Measurements from ENCODE around the gene C1QL2. TPM values are rescaled to one million over a fixed set of nuclear protein-coding genes. Genes with fewer than 3 reads are reported as not detected.

Gene C1QL2
- total RNA-seq, 1 experiment from 2014 or later: not detected

DNA sequence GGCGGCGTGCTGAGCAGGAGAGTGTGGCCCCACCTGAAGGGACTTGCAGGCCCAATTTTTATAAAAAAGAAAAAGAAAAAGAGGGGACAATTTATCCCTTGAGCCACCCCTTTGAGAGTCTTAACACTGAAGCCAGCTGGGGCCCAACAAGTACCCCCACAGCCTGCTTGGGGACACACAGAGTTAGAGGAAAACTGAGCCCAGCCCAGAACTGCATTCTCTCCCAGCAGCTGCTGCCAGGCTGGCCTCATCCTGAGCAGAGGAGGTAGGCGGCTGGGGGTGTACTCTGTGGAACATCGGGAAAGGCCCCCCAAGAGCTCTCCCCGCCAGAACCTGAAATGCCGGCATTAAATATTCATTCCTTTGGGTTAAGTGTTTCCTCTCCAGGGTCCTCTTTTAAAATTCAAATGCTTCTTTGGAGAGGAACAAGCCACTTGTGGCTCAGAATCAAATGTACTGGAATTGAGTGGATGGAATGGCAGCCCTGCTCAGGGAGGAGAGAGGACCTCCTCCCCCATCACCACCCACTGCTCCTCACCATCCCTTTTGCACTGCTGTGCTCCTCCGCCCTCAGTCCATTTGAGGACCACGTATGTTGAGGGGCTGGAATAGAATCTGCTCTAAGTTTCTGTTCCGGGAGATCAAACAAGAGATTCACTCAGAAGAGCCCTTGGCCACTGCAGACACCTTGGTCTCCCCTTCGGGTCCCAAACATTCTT, 45.6 kb downstream of the C1QL2 start:
- no peaks in the 10 kb centered on the region for H3K4me1 ChIP-seq (ENCODE audit: low read length)
- no peak overlapping the region for H2AFZ ChIP-seq (ENCODE audit: low read length)
- DNase-seq: no peak
- H3K9me3 ChIP-seq (ENCODE audit: low read length): no peaks in the 10 kb centered on the region; the same call in 1 of the 2 replicates
- H3K9ac ChIP-seq (ENCODE audit: low read length): no peak overlapping the region
- H3K4me2 ChIP-seq (ENCODE audit: low read depth, low read length, poor library complexity, severe bottlenecking): no peak overlapping the region
- H3K27me3 ChIP-seq (ENCODE audit: low read length): no peaks in the 10 kb centered on the region
- no peaks in the 10 kb centered on the region for H4K20me1 ChIP-seq (ENCODE audit: insufficient read depth, low read depth, low read length)
- H3K4me3 ChIP-seq (ENCODE audit: low read length): no peak overlapping the region
- no peak overlapping the region for H3K27ac ChIP-seq (ENCODE audit: low read length)
- H3K79me2 ChIP-seq (ENCODE audit: low read length): no peaks in the 10 kb centered on the region
- H3K36me3 ChIP-seq (ENCODE audit: insufficient read depth, low read length): no peaks in the 10 kb centered on the region
- no peaks in the 10 kb centered on the region for H3K9me2 ChIP-seq (replicated peaks; ENCODE audit: insufficient read depth, low read length)

DNA sequence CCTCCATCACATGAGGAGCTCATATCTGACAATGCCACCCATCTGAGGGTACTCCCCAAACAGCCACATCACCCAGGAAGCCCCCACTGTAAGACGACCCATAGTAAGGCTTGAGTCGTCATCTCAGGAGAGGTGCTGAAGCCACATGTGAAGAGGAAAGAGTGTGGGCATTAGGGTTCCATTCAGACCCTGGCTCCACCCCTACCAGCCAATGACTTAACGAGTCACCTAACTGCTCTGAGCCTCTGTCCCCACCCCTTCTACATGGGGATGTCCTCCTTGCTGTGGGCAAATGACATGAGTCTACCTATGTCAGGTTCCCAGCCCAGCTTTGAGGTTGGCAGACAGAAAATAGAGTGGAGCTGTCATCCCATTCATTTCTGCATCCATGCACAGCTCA, 46.3 kb downstream of the C1QL2 start:
- Histone ChIP-seq H3K79me2 (ENCODE audit: low read length) (no peaks in the 10 kb centered on the region), H3K4me2 (ENCODE audit: low read depth, low read length, poor library complexity, severe bottlenecking) (no peak overlapping the region), H3K27me3 (ENCODE audit: low read length) (no peaks in the 10 kb centered on the region), H3K27ac (ENCODE audit: low read length) (no peak overlapping the region), H3K9ac (ENCODE audit: low read length) (no peak overlapping the region), H4K20me1 (ENCODE audit: insufficient read depth, low read depth, low read length) (no peaks in the 10 kb centered on the region), H3K9me2 (replicated peaks; ENCODE audit: insufficient read depth, low read length) (no peaks in the 10 kb centered on the region), H3K4me3 (ENCODE audit: low read length) (no peak overlapping the region), H3K4me1 (ENCODE audit: low read length) (no peaks in the 10 kb centered on the region), H3K36me3 (ENCODE audit: insufficient read depth, low read length) (no peaks in the 10 kb centered on the region), H2AFZ (ENCODE audit: low read length) (no peak overlapping the region), H3K9me3 (ENCODE audit: low read length) (no peaks in the 10 kb centered on the region; the same call in 1 of the 2 replicates)
- no peak for DNase-seq

DNA sequence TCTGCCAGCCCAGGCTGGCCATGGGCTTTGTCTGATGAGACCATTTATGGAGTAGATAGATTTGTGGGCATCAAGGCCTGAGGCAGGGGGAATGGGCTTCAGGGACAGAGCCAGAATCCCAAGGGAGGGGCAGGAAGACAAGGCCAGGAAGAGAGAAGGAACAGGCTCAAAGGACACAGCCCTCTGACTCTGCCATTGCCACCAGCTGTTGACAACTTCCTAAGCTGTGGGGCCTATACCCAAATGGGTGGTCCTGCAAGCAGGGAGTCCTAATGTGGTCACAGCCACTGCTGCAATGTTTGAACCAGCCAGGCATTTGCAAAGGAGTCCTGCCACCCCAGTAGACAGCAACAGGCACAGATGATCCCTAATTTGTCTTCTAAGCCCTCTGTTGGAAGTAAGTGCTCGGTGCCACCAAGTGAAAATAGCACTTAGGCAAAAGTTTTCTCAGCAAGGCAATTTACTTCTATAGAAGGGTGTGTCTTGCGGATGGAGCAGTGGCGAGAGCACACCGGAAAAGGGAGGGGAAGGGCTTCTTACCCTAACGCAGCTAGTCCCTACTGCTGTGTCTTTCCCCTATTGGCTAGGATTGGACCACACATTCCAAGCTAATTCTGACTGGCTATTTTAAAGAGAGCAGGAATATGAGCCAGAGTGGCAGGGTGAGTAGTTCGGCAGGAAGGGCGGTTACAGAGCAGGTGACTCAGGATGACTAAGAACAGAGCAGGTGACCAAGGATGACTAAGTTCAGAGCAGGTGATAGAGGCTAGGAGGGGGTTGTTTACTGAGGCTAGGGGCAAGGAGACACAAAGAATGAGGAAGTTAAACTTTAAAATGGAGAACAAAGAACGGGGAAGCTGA, 47.2 kb downstream of the C1QL2 start:
- H3K4me1 ChIP-seq (ENCODE audit: low read length): no peaks in the 10 kb centered on the region
- no peak overlapping the region for H3K4me3 ChIP-seq (ENCODE audit: low read length)
- no peaks in the 10 kb centered on the region for H3K27me3 ChIP-seq (ENCODE audit: low read length)
- no peak for DNase-seq
- H3K79me2 ChIP-seq (ENCODE audit: low read length): no peaks in the 10 kb centered on the region
- H3K36me3 ChIP-seq (ENCODE audit: insufficient read depth, low read length): no peaks in the 10 kb centered on the region
- no peak overlapping the region for H3K4me2 ChIP-seq (ENCODE audit: low read depth, low read length, poor library complexity, severe bottlenecking)
- no peaks in the 10 kb centered on the region for H4K20me1 ChIP-seq (ENCODE audit: insufficient read depth, low read depth, low read length)
- H3K9me2 ChIP-seq (replicated peaks; ENCODE audit: insufficient read depth, low read length): no peaks in the 10 kb centered on the region
- H3K9ac ChIP-seq (ENCODE audit: low read length): no peak overlapping the region
- no peak overlapping the region for H2AFZ ChIP-seq (ENCODE audit: low read length)
- no peak overlapping the region for H3K27ac ChIP-seq (ENCODE audit: low read length)
- H3K9me3 ChIP-seq (ENCODE audit: low read length): no peaks in the 10 kb centered on the region; the same call in 1 of the 2 replicates

DNA sequence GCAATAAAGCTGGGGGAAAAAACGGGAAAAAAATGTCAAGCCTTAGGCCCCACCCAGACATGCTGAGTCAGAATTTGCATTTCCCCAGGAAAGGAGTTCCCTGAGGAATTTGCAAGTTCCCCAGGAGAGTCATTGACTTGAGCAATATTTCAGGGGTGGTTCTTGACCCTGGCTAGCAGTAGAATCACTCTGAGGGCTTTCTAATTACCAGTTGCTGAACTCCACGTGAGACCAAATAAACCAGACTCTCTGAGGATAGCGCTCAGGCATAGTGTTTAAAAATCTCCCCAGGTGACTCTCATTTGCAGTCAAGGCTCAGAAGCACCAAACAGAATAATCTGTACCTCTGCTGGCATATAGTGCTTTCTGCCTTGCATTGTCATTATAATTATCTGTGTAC, 48.7 kb downstream of the C1QL2 start:
- Histone ChIP-seq H3K4me3 (ENCODE audit: low read length) (no peak overlapping the region), H3K27ac (ENCODE audit: low read length) (no peak overlapping the region), H3K4me2 (ENCODE audit: low read depth, low read length, poor library complexity, severe bottlenecking) (no peak overlapping the region), H3K9me2 (replicated peaks; ENCODE audit: insufficient read depth, low read length) (no peaks in the 10 kb centered on the region), H3K79me2 (ENCODE audit: low read length) (no peaks in the 10 kb centered on the region), H3K9ac (ENCODE audit: low read length) (no peak overlapping the region), H3K36me3 (ENCODE audit: insufficient read depth, low read length) (no peaks in the 10 kb centered on the region), H3K4me1 (ENCODE audit: low read length) (no peaks in the 10 kb centered on the region), H3K27me3 (ENCODE audit: low read length) (no peaks in the 10 kb centered on the region), H4K20me1 (ENCODE audit: insufficient read depth, low read depth, low read length) (no peaks in the 10 kb centered on the region), H2AFZ (ENCODE audit: low read length) (no peak overlapping the region), H3K9me3 (ENCODE audit: low read length) (no peaks in the 10 kb centered on the region; the same call in 1 of the 2 replicates)
- DNase-seq: no peak

DNA sequence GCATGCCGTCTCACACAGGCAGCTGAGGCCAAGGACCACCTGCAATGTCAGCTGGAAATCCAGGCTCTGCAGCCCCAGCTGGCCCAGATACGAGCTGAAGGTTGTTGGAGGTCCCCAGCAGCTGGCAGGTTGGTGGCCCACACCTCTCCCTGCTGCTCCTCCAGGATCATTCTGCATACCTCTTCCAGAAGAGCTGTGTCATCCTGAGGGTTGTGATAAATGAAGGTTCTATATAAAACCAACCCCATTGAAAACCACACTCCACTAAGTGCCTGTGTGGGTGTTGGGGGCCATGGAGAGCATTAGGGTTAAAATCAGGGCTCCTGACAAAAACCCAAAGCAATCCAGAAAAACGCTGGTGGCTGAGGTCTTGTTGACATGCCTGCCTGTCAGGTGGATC, 50.4 kb downstream of the C1QL2 start:
- Histone ChIP-seq H3K4me2 (ENCODE audit: low read depth, low read length, poor library complexity, severe bottlenecking) (no peak overlapping the region), H3K36me3 (ENCODE audit: insufficient read depth, low read length) (no peaks in the 10 kb centered on the region), H3K27me3 (ENCODE audit: low read length) (no peaks in the 10 kb centered on the region), H3K9me2 (replicated peaks; ENCODE audit: insufficient read depth, low read length) (no peaks in the 10 kb centered on the region), H3K9me3 (ENCODE audit: low read length) (no peaks in the 10 kb centered on the region; the same call in 1 of the 2 replicates), H2AFZ (ENCODE audit: low read length) (no peak overlapping the region), H4K20me1 (ENCODE audit: insufficient read depth, low read depth, low read length) (no peaks in the 10 kb centered on the region), H3K27ac (ENCODE audit: low read length) (no peak overlapping the region), H3K79me2 (ENCODE audit: low read length) (no peaks in the 10 kb centered on the region), H3K9ac (ENCODE audit: low read length) (no peak overlapping the region), H3K4me3 (ENCODE audit: low read length) (no peak overlapping the region), H3K4me1 (ENCODE audit: low read length) (no peaks in the 10 kb centered on the region)
- no peak for DNase-seq

DNA sequence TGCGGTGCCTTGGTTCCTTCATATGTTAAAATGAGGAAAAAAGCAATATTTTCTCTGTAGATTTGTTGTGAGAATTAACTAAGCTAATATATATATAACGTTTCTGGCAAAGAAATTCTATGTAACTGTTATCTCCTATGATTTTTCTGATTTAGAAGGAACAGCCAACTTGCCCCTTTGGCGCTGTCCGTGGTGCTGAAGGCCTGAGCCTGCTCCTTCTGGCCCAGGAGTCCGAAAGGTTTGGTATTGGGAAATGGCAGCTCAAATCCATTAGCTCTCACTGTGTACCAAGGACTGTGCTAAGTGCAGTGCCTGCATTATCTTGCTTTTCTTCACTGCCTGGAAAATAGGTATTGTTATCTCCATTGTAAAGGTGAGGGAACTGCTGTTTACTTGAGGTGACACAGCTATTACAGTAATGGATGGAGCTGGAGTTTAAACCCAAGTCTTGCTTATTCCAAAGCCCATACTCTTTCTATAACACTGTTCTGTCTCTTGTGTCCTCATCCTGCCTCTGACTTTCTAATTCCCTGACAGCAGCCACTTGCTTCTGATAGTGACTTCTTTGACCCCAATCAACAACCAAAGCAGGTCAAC, 52.2 kb downstream of the C1QL2 start:
- H3K9ac ChIP-seq (ENCODE audit: low read length): no peak overlapping the region
- DNase-seq: peak; percentile 84

More for the DNA sequence above, 52.2 kb downstream of the C1QL2 start:
- no peak overlapping the region for H2AFZ ChIP-seq (ENCODE audit: low read length)
- H3K36me3 ChIP-seq (ENCODE audit: insufficient read depth, low read length): no peaks in the 10 kb centered on the region
- H3K4me3 ChIP-seq (ENCODE audit: low read length): no peak overlapping the region
- no peaks in the 10 kb centered on the region for H3K79me2 ChIP-seq (ENCODE audit: low read length)
- H3K9me2 ChIP-seq (replicated peaks; ENCODE audit: insufficient read depth, low read length): no peaks in the 10 kb centered on the region
- H3K9me3 ChIP-seq (ENCODE audit: low read length): no peaks in the 10 kb centered on the region; the same call in 1 of the 2 replicates
- H3K27me3 ChIP-seq (ENCODE audit: low read length): no peaks in the 10 kb centered on the region
- H3K27ac ChIP-seq (ENCODE audit: low read length): no peak overlapping the region
- no peak overlapping the region for H3K4me2 ChIP-seq (ENCODE audit: low read depth, low read length, poor library complexity, severe bottlenecking)
- H3K4me1 ChIP-seq (ENCODE audit: low read length): no peaks in the 10 kb centered on the region
- no peaks in the 10 kb centered on the region for H4K20me1 ChIP-seq (ENCODE audit: insufficient read depth, low read depth, low read length)

Small RNAs within 50 kb of the gene (small RNA-seq; reads per million reads assigned to genes)
- not detected for gene RN7SL468P

Other genes starting within 250 kb of the C1QL2 start
- not detected in 2 replicates for gene MARCO, start 216.6 kb downstream of the C1QL2 start, total RNA-seq (2014; rRNA removed; shearing (Covaris generic); ENCODE audit: low replicate concordance)
- gene STEAP3, start 65.1 kb upstream of the C1QL2 start, total RNA-seq (2014; rRNA removed; shearing (Covaris generic); ENCODE audit: low replicate concordance): not detected in 2 replicates
- 6.6 TPM in 2 replicates for gene C2orf76, start 208.1 kb upstream of the C1QL2 start, total RNA-seq (2014; rRNA removed; shearing (Covaris generic); ENCODE audit: low replicate concordance)
- 70.9 and 109 TPM in 2 replicates for gene DBI, start 208.2 kb upstream of the C1QL2 start, total RNA-seq (2014; rRNA removed; shearing (Covaris generic); ENCODE audit: low replicate concordance)

Measured in Karpas-422 (cell line).